GM13977 (cell line): ENCODE results near the gene F5.

ENCODE experiments used
- DNase-seq: peaks from one replicate; pipeline ENCODE4 v3.0.0; 2012; ENCODE audit warnings: low spot score
- CTCF ChIP-seq: IDR thresholded peaks from 2 replicates; pipeline ENCODE4 v1.5.1; 2012; ENCODE audit warnings: mild to moderate bottlenecking, control low read depth; ENCODE audit not compliant: insufficient read depth; ENCODE audit errors: extremely low read depth, missing control alignments
- in situ Hi-C: fragments of 300-500 bp; cut with MboI; formaldehyde crosslinking; loops from one replicate; pipeline ENCODE4 v1.12.0; 2022; ENCODE audit warnings: low sequenced_read_pairs, low pct_unique_long_range_greater_than_20kb, mixed read lengths, inconsistent platforms; ENCODE audit not compliant: unreplicated experiment

Gene F5

GRCh38 chr1:169570172-169570574 is 16.1 kb downstream of the F5 start:
- DNase-seq: no peak
- in situ Hi-C loops: no loop called here
- no peak for TF ChIP-seq CTCF

- no peak for DNase-seq
- no peak for TF ChIP-seq CTCF
Measured at GRCh38 chr1:169568497-169568896, 17.8 kb downstream of the F5 start.

GRCh38 chr1:169565335-169566271 is 20.7 kb downstream of the F5 start:
- TF ChIP-seq CTCF: no peak
- in situ Hi-C loops: no loop called here
- DNase-seq: no peak

More at GRCh38 chr1:169568497-169568896, 17.8 kb downstream of the F5 start:
- in situ Hi-C loops: no loop called here

GRCh38 chr1:169563650-169564049 is 22.6 kb downstream of the F5 start:
- no peak for DNase-seq
- no peak for TF ChIP-seq CTCF
- in situ Hi-C loops: no loop called here

- TF ChIP-seq CTCF: no peak
- in situ Hi-C loops: no loop called here
- DNase-seq: no peak
Measured at GRCh38 chr1:169563019-169563615, 23.2 kb downstream of the F5 start.

- TF ChIP-seq CTCF: no peak
- no peak for DNase-seq
- in situ Hi-C loops: no loop called here
Measured at GRCh38 chr1:169561692-169562091, 24.6 kb downstream of the F5 start.
